B cell (primary cell): ENCODE measurements around the gene UBD. TPM values are rescaled to one million over a fixed set of nuclear protein-coding genes. Genes with fewer than 3 reads are reported as not detected.

Experiments used
- ATAC-seq: fragments of 200-7000 bp; cut with Tn5 transposase; one replicate; pipeline ENCODE4 v1.10.0; 2021; ENCODE audit warnings: low read depth, mild to moderate bottlenecking, moderate number of reproducible peaks, moderate library complexity
- CTCF ChIA-PET: fragments of 350-600 bp; sonication (Branson Sonifier 250); formaldehyde crosslinking; loops from one replicate; lab custom pipeline; 2021; ENCODE audit warnings: antibody characterized with exemption, inconsistent platforms; lab: Charles Lee
- POLR2A ChIA-PET: fragments of 350-600 bp; sonication (Branson Sonifier 250); formaldehyde crosslinking; loops from one replicate; lab custom pipeline; 2021; ENCODE audit warnings: antibody characterized with exemption; lab: Charles Lee
- DNase-seq: peaks from one replicate; pipeline ENCODE4 v3.0.0; 2013
- H2AFZ ChIP-seq: 2 replicates; pipeline ENCODE4 v1.6.1; 2012; ENCODE audit warnings: mild to moderate bottlenecking, low read depth, low read length; ENCODE audit not compliant: insufficient read depth, poor library complexity, severe bottlenecking
- H3K27ac ChIP-seq, 2 donors: 1 replicate in 1 of 2; 2 replicates in 1 of 2; pipeline ENCODE4 v1.5.1; 2012 to 2013; ENCODE audit warnings: low read length in 2 of 2, mild to moderate bottlenecking in 2 of 2, moderate library complexity in 1 of 2
- H3K27me3 ChIP-seq, 4 experiments: fragments of 200-600 bp in 1 of 4; sonication (generic) in 1 of 4; replicated peaks in 1 of 4; 1 replicate in 2 of 4; 2 replicates in 2 of 4; pipeline versions ENCODE4 v1.6.1 to v1.7.0; 2013 to 2016; ENCODE audit warnings: low read length in 3 of 4, mild to moderate bottlenecking in 2 of 4, mixed read lengths in 1 of 4, moderate library complexity in 1 of 4; ENCODE audit not compliant: insufficient read depth in 4 of 4, control insufficient read depth in 3 of 4; ENCODE audit errors: control extremely low read depth in 1 of 4
- H3K36me3 ChIP-seq, 2 experiments: replicated peaks in 1 of 2; 1 replicate in 1 of 2; 2 replicates in 1 of 2; pipeline versions ENCODE4 v1.6.1 to v1.7.1; 2013; ENCODE audit warnings: low read length in 1 of 2; ENCODE audit not compliant: insufficient read depth in 2 of 2, control insufficient read depth in 1 of 2; ENCODE audit errors: control extremely low read depth in 1 of 2, extremely low read depth in 1 of 2
- H3K4me1 ChIP-seq, 2 donors: fragments of 200-600 bp in 1 of 2; sonication (generic) in 1 of 2; 1 replicate in 1 of 2; 2 replicates in 1 of 2; pipeline versions ENCODE4 v1.5.1 to v1.6.1; 2013 to 2017; ENCODE audit warnings: low read length in 2 of 2; ENCODE audit not compliant: control insufficient read depth in 2 of 2, insufficient read depth in 2 of 2
- H3K4me2 ChIP-seq: replicated peaks from 2 replicates; pipeline ENCODE3; 2012; ENCODE audit warnings: mild to moderate bottlenecking, low read depth, low read length; ENCODE audit not compliant: poor library complexity, severe bottlenecking
- H3K4me3 ChIP-seq, 5 experiments: fragments of 200-600 bp in 1 of 5; sonication (generic) in 1 of 5; 1 replicate in 3 of 5; 2 replicates in 2 of 5; pipeline versions ENCODE4 v1.5.1 to v1.7.0; 2011 to 2016; ENCODE audit warnings: low read length in 4 of 5, mild to moderate bottlenecking in 4 of 5, low read depth in 2 of 5, control low read depth in 1 of 5, moderate library complexity in 1 of 5; ENCODE audit not compliant: insufficient read depth in 1 of 5; ENCODE audit errors: control extremely low read depth in 1 of 5, extremely low read depth in 1 of 5
- H3K79me2 ChIP-seq: fragments of 200-600 bp; sonication (generic); one replicate; pipeline ENCODE4 v1.6.0; 2016; ENCODE audit warnings: low read length; ENCODE audit not compliant: control insufficient read depth, insufficient read depth
- H3K9ac ChIP-seq: fragments of 200-600 bp; sonication (generic); 2 replicates; pipeline ENCODE4 v1.6.1; 2017; ENCODE audit warnings: mild to moderate bottlenecking, low read length, moderate library complexity
- H3K9me3 ChIP-seq, 3 donors: one replicate each; pipeline versions ENCODE4 v1.6.1 to v1.7.1; 2013; ENCODE audit warnings: low read length in 2 of 3; ENCODE audit not compliant: control insufficient read depth in 2 of 3, insufficient read depth in 1 of 3; ENCODE audit errors: control extremely low read depth in 1 of 3
- H4K20me1 ChIP-seq: 2 replicates; pipeline ENCODE4 v1.6.0; 2012; ENCODE audit warnings: mild to moderate bottlenecking, low read length; ENCODE audit not compliant: insufficient read depth, control insufficient read depth, poor library complexity, severe bottlenecking
- H3K27ac Mint-ChIP-seq: one replicate; pipeline ENCODE4 v1.8.0; 2021; ENCODE audit warnings: mixed read lengths
- H3K27me3 Mint-ChIP-seq: one replicate; pipeline ENCODE4 v1.8.0; 2021; ENCODE audit warnings: mixed read lengths
- H3K4me1 Mint-ChIP-seq: one replicate; pipeline ENCODE4 v1.8.0; 2021; ENCODE audit warnings: mixed read lengths
- H3K4me3 Mint-ChIP-seq: one replicate; pipeline ENCODE4 v1.8.0; 2021; ENCODE audit warnings: mixed read lengths
- H3K9me3 Mint-ChIP-seq: one replicate; pipeline ENCODE4 v1.8.0; 2022; ENCODE audit warnings: mixed read lengths; ENCODE audit not compliant: insufficient read depth
- EZH2 ChIP-seq: IDR thresholded peaks from 2 replicates; pipeline ENCODE4 v1.6.1; 2012; ENCODE audit warnings: borderline replicate concordance, low read depth, mild to moderate bottlenecking, moderate library complexity, low read length; ENCODE audit not compliant: insufficient read depth, poor library complexity, severe bottlenecking
- WGBS: methylation state at CpG from one replicate; pipeline ENCODE4 v1.1.5; 2013; ENCODE audit warnings: missing lambda C conversion rate; ENCODE audit not compliant: insufficient coverage; 5-methylcytosine and 5-hydroxymethylcytosine counted together
- intact Hi-C: fragments of 100-400 bp; cut with micrococcal nuclease; formaldehyde crosslinking; loops from one replicate; pipeline ENCODE4 v1.10.0; 2022
- polyA plus RNA-seq: library from polyadenylated mRNA; depleted of rRNA; stranded (reverse); fragments of >200 nt; gene quantifications from 2 replicates; pipeline ENCODE4 v1.2.3, GENCODE V29; 2012
- total RNA-seq, 2 donors: library from RNA; stranded (reverse); fragments of 120-200 nt in 1 of 2; gene quantifications; 1 replicate in 1 of 2; 2 replicates in 1 of 2; pipeline versions ENCODE4 v1.2.3 to v1.2.4, GENCODE V29; 2013 to 2022
- TF ChIP-seq, protein P1 (sequence below): fragments of 200-600 bp; IDR thresholded peaks from one replicate; pipeline ENCODE4 v1.8.0; 2022; ENCODE audit warnings: antibody characterized with exemption, mild to moderate bottlenecking

The UBD gene
- total and polyA plus RNA-seq, 2 donors (not counting 1 experiment from before 2014, with no cell fraction given), result not detected

DNA sequence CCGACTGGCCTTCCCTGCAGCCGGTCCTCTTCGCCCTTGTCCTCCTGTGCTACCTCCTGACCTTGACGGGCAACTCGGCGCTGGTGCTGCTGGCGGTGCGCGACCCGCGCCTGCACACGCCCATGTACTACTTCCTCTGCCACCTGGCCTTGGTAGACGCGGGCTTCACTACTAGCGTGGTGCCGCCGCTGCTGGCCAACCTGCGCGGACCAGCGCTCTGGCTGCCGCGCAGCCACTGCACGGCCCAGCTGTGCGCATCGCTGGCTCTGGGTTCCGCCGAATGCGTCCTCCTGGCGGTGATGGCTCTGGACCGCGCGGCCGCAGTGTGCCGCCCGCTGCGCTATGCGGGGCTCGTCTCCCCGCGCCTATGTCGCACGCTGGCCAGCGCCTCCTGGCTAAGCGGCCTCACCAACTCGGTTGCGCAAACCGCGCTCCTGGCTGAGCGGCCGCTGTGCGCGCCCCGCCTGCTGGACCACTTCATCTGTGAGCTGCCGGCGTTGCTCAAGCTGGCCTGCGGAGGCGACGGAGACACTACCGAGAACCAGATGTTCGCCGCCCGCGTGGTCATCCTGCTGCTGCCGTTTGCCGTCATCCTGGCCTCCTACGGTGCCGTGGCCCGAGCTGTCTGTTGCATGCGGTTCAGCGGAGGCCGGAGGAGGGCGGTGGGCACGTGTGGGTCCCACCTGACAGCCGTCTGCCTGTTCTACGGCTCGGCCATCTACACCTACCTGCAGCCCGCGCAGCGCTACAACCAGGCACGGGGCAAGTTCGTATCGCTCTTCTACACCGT, 6.1 kb downstream of the UBD start:
- peak overlapping the region; percentile 79 for H2AFZ ChIP-seq
- DNase-seq (peak; percentile 59), ATAC-seq (peak; percentile 64)
- H3K27me3 Mint-ChIP-seq, result peaks cover 29% of the 10 kb centered on the region
- H3K27ac Mint-ChIP-seq, result no peak overlapping the region
- H3K27me3 ChIP-seq, result peaks cover 0 to 36% (median 22%) of the 10 kb centered on the region in 4 experiments
- ChIA-PET CTCF (no interaction called here), POLR2A (no interaction called here)
- peak overlapping the region; percentile 67 for H3K9ac ChIP-seq
- peaks cover 15 to 20% of the 10 kb centered on the region in 2 donors for H3K4me1 ChIP-seq
- H3K4me2 ChIP-seq, result peak overlapping the region; percentile 93
- H3K27ac ChIP-seq, result no peak overlapping the region
- TF ChIP-seq, protein P1, sequence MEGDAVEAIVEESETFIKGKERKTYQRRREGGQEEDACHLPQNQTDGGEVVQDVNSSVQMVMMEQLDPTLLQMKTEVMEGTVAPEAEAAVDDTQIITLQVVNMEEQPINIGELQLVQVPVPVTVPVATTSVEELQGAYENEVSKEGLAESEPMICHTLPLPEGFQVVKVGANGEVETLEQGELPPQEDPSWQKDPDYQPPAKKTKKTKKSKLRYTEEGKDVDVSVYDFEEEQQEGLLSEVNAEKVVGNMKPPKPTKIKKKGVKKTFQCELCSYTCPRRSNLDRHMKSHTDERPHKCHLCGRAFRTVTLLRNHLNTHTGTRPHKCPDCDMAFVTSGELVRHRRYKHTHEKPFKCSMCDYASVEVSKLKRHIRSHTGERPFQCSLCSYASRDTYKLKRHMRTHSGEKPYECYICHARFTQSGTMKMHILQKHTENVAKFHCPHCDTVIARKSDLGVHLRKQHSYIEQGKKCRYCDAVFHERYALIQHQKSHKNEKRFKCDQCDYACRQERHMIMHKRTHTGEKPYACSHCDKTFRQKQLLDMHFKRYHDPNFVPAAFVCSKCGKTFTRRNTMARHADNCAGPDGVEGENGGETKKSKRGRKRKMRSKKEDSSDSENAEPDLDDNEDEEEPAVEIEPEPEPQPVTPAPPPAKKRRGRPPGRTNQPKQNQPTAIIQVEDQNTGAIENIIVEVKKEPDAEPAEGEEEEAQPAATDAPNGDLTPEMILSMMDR, result no peak
- TF ChIP-seq EZH2, result no peak
- no peaks in the 10 kb centered on the region for H3K9me3 Mint-ChIP-seq
- peaks cover 17% of the 10 kb centered on the region for H3K4me1 Mint-ChIP-seq
- WGBS, result 5% methylated on average over 80 of the region's 83 CpGs
- peak overlapping the region; percentile 95 for H3K4me3 Mint-ChIP-seq
- no peaks in the 10 kb centered on the region for H3K79me2 ChIP-seq
- intact Hi-C loops, result loop anchor here (5.0 kb wide), 1 partner anchor 74 kb away; no protein-coding TSS in a partner anchor
- H3K36me3 ChIP-seq, result no peaks in the 10 kb centered on the region
- peak overlapping the region in 4 of 5 experiments; percentile 29 to 60 (median 51) for H3K4me3 ChIP-seq
- H4K20me1 ChIP-seq, result no peaks in the 10 kb centered on the region
- peaks cover 0 to 7% (median 0%) of the 10 kb centered on the region in 3 donors for H3K9me3 ChIP-seq
